Amniotic epithelial cell (primary cell): ENCODE results near the gene EFHB.
"Not testable (repeated sequence)": the region's sequence is repeated elsewhere in the genome, so short reads cannot be mapped to it uniquely, and the experiment has no call there.

Experiments used
- DNase-seq: peaks from one replicate; pipeline ENCODE4 v3.0.0-alpha.2; 2010; ENCODE audit warnings: low read depth

EFHB gene

DNA sequence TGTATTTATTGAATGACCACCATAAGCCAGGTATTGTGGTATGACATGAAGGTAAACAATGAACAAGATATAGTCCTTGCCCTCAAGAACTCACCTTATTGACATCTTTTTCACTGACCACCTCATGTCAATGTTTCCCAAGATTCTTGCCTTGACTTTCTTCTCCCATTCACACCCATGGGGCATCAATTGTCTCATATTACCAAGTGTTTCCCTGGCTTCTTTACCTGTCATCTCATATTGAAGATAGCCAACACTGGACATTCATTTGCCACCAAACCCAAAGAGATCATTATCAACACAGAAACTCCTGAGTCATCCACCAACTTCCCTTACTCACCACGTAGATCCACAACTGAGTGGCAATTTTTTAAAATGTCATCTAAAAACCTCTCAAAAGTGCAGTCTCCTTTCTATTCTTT lies 2.2 kb downstream of the EFHB start:
- DNase-seq: peak; percentile 42

DNA sequence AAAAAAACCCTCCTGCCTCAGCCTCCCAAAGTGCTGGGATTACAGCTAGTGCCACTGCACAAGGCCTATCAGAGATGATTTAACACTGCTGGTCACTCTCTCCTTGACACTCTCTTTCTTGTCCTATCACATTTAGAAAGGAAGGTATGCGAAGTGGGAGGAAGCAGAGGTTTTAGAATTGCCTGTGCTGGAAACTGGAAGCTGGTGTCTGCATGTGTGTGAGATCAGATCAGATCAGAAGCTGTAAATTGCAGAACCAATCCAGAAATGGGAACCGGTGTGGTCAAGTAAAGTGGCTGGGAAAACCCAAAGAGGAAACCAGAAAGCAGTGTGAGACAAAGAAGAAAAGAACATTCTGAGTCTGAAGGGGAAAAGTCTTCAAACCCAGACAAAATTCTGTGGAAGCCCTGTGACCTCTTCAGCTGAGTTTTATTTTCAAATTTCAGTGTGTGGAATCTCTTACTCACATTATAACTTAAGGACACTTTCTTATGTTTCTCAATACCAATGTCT lies 2.8 kb downstream of the EFHB start:
- DNase-seq: peak; percentile 8

DNA sequence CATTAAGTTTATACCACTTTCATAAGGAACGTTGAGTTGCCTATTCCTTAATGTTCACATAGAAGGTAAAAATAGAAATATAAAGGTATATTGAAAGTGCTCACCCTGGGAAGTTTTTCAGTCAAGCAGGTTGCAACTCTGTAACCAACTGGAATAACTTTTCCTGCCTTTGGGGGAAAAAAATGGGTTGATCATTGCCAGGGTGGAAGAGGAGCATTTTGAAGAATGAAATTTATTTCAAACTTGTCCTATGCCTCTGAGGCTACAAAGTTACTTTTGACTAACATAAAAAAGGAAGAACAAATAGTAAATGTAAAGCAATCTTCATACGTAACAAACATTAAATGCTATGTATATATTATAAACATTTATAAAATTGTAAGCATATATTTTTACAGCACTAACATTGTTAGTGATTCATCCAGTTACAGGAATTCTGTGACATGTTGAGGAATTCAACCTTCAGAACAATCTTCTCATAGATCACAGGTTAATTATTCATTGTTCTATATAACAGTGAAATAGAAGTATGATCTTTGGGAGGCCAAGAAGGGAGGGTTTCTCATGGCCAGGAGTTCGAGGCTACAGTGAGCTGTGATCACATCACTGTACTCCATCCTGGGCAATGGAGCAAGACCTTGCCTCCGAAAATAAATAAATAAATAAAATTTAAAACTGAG lies 13.5 kb downstream of the EFHB start:
- DNase-seq: no peak

DNA sequence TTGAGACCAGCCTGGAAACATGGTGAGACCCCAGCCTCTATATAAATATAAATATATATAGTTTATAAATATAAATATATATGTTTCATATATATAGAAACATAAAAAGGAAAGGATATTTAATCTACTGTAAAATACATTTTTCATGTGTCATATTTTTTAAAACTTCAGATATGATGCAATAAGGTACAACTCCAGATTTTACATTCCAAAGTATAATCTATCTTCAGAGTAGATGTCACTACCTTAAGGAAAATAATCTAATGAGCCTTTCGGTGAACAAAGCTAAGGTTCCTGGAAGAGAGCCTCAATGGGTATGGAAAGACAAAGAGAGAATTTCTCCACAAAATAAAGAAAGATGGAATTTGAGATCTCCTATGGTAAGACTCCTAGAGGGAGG lies 16.9 kb downstream of the EFHB start:
- DNase-seq: no peak

DNA sequence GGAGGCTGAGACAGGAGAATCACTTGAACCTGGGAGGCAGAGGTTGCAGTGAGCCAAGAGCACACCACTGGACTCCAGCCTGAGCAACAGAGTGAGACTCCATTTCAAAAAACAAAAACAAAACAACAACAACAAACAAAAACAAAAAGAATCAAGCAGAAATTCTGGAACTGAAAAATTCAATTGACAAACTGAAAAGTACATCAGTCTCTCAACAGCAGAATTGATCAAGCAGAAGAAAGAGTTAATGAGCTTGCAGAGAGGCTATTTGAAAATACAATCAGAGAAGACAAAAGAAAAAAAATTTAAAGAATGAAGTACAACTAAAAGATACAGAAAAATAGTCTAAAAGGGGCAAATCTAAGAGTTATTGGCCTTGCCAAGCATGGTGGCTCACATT lies 22.6 kb downstream of the EFHB start:
- DNase-seq: no peak

DNA sequence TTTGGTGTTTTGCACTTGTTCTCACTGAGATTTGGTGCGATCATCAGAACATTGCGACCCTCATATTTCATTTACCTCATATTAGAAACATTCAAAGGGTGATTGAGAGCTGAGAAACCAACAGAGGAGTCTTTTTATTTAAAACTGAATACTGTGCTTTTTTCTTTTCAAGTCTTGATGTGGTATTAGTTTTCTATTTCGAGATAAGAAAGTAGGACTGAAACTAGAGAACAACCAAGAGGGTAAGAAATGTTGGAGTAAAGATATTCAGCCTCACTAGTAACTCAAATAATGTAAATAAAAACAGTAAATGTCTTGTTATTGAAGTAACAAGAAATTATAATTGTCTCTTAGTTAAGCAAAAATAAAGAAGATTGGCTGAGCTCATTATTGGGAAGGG lies 26.5 kb downstream of the EFHB start:
- no peak for DNase-seq

DNA sequence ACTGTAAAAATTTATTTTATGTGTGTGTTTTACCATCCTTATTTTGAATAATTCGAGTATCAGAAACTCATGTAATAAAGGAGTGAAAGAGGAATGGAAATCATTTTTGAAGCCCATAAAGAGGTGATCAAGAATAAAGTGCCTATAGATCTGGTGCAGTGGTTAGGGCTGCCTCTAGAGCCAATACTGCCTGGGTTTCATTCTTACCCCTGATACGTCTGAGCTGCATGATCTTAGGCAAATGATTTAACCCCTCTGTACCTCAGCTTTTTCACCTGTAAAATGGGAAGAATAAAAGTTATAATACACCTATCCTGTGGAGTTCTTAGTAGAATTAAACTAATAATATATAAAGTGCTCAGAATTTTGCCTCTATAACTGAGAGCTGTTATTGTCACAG lies 30.4 kb downstream of the EFHB start:
- no peak for DNase-seq

DNA sequence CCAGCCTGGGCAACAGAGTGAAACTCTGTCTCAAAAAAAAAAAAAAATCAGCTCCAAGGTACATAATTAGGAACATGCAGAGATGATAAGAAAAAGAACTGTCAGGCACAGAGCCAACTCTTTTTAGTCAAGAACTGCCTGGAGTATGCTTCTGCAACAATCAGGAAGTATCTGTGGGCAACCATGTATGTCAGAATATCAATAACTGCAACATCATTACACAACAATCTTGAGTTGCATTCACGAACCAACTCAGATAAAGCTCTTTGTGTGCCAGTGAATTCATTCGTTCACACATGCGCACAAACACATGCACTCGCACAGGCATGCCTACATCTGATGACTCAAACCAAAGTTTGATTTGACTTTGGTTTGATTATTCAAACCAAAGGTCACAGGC lies 32.1 kb downstream of the EFHB start:
- peak; percentile 73 for DNase-seq

DNA sequence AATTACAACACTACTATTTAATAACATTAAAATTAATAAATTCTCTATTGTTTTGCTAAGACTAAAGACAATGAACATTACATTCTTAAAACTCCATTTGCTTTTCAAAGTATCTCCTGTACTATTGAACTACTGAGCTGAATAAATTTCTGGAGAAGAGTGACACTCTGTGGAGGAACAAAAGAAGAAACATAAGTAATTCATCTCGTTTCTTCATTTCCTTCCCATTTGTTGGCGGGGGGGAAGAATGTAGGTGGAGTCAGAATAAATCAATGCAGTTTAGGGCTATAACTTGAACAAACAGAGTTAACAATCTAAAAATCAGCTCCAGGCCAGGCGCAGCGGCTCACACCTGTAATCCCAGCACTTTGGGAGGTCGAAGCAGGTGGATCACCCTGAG lies 32.7 kb downstream of the EFHB start:
- DNase-seq: peak; percentile 7

DNA sequence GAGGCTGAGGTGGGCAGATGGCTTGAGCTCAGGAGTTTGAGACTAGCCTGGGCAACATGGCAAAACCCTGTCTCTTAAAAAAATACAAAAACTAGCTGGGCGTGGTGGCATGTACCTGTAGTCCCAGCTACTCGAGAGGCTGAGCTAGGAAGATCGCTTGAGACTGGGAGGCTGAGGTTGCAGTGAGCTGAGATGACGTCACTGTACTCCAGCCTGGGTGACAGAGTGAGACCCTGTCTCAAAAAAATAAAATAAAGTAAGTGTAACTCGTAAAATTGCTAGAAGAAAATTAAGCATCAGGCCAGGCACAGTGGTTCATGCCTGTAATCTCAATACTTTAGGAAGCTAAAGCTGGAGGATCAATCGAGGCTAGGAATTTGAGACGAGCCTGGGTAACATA lies 34.2 kb downstream of the EFHB start:
- not testable (repeated sequence) for DNase-seq

DNA sequence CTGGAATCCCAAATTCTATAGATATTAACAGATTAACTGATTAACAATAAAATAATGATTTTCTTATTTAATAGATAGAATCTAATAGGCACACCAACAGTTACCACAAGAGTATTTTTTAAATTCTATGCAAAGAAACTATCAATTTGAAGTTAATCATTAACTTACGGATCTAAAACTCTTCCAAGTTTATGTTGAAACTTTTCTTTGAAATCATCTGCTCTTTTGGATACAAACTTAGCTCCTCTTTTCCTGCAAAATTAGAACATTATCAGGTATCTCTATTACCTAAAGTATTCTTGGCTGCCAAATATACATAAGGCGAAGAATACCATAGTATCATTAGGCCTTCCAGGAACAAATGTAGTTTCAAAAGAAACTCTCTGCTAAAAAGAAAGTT lies 34.8 kb downstream of the EFHB start:
- no peak for DNase-seq

DNA sequence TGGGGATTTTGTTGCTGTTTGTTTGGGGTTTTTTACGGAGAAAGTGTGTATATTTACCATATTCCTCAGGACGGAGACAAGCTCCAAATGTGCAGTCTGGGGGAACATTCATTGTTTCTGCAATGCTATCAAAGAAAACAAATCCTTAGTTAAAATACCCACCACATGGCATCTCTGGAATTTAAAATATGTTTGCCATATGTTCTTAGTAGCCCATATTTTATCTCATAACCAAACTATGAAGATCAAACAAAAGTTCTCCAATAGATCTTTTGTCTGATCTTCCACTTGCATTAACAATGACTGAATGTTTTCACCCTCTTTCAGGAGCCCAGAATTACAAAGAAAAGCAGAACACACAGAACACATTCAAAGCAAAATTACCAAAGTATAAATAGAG lies 35.3 kb downstream of the EFHB start:
- peak; percentile 33 for DNase-seq

DNA sequence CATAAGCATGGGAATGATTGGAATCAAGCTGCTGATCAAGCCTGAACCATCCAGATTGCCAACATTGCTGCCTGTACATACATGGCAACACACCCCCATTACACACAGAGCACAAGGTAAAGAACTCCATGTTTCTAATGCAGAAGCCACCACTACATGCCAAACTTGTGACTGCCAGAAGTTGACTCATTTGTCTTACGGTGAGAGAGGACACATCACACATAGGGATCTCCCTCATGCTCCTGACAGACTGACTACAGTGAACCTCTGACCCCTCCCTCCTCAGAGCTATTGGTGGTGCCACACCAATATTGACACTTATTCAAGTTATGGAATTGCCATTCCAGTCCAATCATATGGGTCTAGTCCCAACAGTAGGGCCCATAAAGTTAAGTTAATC lies 42.3 kb downstream of the EFHB start:
- peak; percentile 8 for DNase-seq

DNA sequence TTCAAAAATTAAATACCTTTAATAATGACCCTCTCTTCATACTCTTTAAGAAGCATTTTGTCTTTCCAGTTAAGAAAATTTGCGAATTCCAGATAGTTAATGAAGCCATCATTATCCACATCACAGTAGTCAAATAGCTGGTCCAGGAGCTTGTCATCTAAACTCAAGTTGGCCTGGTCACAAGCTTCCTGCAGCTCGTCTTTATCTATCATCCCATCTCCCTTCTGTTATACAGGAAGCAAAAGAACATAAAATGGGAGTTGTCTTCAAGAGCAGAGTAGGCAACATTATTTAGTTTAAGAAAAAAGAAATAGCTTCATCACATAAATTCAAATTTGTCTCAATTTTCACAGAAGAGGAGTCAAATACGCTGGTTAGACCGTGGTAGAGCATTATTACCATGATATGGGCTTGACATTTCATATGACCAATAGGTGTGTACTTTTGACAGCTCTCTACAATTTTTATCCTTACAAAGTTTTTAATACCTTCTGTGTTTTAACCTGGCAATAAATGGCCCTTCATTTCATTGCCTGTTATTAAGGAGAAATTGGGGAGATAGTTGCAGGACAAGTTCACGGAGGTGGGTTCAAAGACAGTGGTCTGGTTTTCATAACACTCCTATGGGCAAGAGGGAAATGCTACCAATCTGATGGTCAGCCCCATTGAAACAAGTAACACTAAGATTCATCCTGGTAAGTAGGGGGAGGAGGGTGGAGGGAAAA lies 45.4 kb downstream of the EFHB start:
- no peak for DNase-seq

DNA sequence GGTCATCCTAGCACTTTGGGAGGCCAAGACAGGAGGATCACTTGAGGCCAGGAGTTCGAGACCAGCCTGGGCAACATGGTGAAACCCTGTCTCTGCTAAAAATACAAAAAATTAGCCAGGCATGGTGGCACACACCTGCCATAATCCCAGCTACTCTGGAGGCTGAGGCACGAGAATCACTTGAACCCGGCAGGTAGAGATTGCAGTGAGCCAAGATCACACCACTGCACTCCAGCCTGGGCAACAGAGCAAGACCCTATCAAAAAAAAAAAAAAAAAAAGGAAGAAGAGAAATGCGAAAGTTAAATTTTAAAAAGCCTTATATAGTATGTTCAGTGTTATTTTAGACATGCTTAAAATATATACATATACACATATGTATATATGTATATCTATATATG lies 46.9 kb downstream of the EFHB start:
- DNase-seq: not testable (repeated sequence)

DNA sequence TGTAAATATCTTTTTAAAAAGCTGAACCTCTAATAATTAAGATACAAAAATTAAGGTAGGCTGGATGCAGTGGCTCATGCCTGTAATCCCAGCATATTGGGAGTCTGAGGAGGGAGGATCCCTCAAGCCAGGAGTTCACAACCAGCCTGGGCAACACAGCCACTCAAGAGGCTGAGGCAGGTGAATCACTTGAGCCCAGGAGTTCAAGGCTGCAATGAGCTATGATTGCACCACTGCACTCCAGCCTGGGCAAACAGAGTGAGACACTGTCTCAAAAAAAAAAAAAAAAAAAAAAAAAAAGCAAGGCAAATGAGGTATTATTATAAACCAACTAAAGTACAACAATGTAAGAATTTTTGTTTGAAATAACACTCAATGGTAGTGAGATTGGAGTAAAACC lies 47.6 kb downstream of the EFHB start:
- peak; percentile 40 for DNase-seq

DNA sequence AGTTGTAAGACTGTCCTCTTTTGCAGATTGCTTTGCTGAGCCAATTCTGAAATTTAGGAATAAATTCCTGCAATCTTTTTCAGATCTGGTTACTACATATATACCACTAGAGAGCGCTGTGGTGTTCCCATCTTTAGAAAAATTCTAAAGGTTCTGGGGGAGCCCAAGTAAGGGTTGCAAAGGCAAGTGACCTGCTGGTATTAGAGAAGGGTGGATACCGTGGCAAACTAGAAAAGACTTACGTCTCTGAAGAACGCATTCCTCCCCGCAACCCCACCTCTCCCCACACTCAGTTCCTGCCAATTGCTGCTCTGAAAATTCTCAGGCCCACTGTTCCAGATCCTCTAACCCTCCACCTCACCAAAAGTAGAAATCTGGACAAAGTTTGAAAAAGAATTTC lies 48.5 kb downstream of the EFHB start:
- DNase-seq: peak; percentile 58

DNA sequence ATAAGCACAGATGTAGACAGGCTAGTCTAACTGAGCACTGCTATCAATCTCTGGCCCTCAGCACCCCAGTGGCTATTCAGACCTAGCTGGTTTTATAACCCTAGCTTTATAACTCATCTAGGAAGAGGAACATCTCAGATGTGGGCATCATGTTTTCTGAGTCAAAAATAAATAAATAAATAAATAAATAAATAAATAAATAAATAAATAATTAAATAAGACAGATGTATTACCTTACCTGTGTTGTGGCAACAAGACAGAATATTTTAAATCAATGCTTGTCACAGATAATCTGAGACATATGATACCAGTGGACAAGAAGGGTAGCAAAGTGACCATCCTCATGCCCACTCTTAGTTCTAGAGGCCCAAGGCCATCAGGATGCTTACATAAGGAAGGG lies 52.2 kb downstream of the EFHB start:
- no peak for DNase-seq

DNA sequence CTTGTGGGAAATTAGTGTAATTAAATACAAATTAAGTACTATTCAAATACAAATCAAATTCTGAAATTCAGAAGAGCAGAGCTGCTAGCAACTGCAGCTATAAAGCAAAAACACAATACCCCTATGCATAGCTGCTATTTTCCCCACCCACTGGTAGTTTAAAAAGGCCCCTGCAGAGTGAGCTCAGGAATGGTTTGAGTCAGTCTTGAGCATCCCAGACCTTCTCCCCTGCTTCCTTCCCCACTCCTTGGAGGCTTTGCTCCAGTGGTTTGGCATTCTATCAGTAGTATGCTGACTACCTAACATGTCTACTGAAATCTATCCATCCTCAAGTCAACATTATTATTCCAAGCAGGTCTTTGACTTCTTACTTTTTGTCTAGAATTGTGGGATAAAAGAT lies 53.0 kb downstream of the EFHB start:
- no peak for DNase-seq

DNA sequence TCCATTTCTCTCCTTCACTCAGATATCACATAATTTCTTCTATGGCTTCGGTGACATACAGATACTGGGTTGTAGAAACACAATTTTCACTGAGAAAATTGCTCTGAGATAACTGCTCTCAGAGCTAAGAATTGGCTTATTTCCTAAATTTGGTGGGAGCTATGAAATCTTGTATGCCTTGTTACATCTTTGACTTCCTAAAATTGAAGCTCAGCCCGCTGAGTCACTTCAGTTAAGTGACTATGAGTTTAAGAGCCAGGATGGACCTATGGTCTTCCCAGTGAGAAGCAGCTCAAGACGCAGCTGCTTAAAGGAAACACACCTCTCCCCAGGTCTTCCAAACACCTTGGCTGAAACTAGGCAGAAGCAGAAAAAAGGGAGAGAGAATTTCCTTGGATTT lies 56.4 kb downstream of the EFHB start:
- no peak for DNase-seq

DNA sequence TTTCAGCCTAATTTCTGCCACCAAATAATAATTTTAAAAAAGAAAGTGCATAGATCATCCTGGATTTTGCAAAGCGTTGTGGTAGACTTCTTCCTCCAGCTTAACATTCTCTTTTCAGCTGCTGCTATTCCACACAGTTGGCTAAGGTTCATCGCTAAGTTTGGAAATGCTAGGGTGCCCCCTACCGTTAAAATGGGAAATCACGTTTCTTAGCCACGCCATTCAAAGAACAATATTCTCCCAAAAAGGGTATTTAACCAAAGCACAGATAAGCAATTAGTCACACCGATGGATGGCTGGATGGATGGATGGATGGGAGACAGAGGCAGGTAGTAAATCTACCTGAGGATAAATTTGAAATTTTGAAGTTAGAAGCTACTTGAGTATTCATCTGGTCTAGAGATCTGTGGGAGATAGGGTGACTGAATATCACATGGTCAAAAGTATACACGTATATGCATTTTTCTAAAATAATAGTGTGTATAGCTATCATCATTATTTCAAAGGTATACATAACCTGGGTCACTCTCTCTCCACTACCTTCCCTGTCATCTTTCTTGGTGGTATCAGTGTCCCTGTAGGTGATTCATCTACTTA lies 67.2 kb downstream of the EFHB start:
- peak; percentile 49 for DNase-seq

DNA sequence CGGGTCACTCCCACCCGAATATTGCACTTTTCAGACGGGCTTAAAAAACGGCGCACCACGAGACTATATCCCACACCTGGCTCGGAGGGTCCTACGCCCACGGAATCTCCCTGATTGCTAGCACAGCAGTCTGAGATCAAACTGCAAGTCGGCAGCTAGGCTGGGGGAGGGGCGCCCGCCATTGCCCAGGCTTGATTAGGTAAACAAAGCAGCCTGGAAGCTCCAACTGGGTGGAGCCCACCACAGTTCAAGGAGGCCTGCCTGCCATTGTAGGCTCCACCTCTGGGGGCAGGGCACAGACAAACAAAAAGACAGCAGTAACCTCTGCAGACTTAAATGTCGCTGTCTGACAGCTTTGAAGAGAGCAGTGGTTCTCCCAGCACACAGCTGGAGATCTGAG lies 78.7 kb downstream of the EFHB start:
- not testable (repeated sequence) for DNase-seq

DNA sequence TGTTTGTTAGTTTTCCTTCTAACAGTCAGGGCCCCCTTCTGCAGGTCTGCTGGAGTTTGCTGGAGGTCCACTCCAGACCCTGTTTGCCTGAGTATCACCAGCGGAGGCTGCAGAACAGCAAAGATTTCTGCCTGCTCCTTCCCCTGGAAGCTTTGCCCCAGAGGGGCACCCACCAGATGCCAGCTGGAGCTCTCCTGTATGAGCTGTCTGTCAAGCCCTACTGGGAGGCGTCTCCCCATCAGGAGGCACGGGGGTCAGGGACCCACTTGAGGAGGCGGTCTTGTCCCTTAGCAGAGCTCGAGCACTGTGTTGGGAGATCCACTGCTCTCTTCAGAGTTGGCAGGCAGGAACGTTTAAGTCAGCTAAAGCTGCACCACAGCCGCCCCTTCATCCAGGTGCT lies 87.4 kb downstream of the EFHB start:
- not testable (repeated sequence) for DNase-seq
